Hippocampal formation (tissue), 2 donors: ENCODE results near the gene DUSP22.
"Not testable (repeated sequence)": the region's sequence is repeated elsewhere in the genome, so short reads cannot be mapped to it uniquely, and the experiment has no call there.

Experiments
- DNase-seq, 2 donors: peaks; one replicate each; lab custom pipeline; 2025; lab: John Stamatoyannopoulos, UW

DUSP22 gene

DNA sequence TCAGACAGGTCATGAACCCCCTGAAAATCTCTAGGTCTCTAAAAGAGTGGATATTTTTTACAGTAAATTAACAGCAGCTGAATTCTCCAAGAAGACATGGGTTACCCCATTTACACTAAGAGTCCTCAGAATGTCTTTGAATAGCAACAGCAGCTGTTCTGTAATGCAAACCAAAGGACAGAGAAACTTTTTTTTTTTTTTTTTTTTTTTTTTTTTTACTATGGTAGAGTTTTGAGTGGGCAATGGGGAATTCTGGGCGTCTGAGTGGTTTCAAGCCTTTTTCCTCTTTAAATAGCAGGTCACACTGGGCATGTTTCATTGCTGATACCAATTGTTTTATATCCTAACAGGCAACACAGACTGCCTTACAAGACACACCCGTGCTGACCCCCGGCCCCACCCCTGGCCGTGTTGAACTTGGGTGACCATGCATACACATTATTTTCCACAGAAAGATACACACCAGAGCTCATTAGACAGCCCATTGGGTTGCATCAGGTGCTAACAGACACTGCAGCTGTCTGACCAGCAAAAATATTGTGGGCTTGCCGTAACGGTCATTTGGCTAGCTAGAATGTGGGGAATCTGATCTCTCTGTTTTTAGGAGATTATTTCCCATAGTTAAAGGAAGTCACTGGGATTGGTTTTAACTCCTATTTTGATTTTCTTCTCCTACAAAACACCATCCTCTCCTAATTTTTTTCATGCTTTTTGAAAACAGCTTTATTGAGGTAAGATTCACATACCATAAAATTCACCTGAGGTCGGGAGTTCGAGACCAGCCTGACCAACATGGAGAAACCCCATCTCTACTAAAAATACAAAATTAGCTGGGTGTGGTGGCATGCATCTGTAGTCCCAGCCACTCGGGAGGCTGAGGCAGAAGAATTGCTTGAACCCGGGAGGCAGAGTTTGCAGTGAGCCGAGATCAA, 72.6 kb downstream of the DUSP22 start:
- no peak for DNase-seq

- no peak for DNase-seq
These were observed 73.5 kb downstream of the DUSP22 start for GRCh38 chr6:365835-366234.

GRCh38 chr6:366389-367297, 74.4 kb downstream of the DUSP22 start:
- DNase-seq, result no peak

- no peak for DNase-seq
These were observed 75.1 kb downstream of the DUSP22 start for GRCh38 chr6:367298-367794.

DNA sequence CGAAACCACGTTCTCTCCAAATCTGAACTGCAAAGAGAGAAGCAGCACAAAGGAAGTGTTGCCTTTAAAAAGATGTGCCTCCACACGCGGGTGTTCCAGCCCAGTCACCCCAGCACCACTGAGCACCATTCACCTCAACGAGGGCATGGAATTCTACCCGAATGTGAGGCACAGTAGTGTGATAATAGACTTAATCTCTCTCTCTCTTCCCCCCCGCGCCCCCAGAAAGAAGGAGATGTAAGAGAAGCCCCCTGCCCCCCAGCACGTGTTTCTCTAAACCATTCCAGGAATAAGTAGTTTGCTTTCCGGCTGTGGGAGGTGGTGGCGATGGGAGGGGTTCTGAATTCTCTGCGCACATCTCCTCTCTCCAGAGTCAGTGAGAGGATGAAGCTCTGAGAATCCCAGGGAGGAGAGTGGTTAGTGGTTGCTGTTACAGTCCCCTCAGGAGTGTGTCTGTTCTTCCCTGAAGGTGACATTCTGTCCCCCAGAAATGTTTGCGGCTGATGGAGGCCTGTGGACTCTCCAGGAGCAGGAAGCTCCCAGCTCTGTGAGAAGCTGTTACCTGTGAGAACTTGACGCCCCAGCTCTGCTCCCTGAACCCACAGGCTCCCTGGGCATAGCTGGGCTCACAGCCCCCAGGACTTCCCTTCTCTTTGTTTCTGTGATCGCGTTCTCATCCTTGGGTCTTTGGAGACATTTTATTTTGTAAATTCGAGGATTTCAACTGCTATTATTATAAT, 75.8 kb downstream of the DUSP22 start:
- no peak for DNase-seq

- no peak for DNase-seq
These were observed 77.5 kb downstream of the DUSP22 start for GRCh38 chr6:369559-370431.

DNA sequence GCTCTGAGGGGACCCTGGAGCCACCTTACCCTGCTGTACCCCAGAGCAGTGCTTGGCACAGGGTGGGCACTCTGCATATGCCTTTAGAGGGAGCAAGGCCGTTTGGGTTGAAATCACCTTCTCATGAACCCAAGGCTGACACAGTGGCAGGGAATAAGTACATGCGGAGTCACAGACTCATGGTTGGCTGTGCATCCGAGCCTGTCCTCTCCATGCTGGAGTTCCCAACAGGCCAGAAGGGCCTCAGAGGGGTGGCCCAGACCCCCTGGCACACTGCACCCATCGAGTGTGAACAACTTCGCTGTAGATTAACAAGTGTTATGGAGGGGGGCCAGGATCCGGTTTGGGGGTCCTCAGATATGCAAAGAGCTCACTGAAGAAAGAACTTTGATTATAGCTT, 78.3 kb downstream of the DUSP22 start:
- no peak for DNase-seq

GRCh38 chr6:371851-372250, 79.6 kb downstream of the DUSP22 start:
- not testable (repeated sequence) for DNase-seq

- no peak for DNase-seq
These were observed 80.1 kb downstream of the DUSP22 start for GRCh38 chr6:372336-372911.

DNA sequence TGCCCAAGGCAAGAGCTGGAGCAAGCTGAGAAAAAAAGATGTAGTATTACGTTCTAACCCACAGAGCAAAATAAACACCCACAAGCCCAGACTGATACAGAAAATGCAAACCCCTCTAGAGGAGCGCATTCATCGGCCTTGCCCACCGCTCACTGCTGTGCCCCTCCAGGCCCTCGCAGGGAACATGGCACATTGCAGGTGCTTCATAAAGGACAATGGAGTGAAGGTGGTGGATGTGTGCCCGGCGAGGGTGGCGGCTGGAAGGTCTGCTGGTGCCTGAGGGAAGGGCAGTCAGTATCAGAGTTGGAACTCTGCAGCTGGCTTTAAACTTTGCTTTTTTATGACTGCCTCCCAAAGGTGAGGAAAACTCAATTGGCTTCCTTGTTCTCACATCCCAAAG, 80.7 kb downstream of the DUSP22 start:
- no peak for DNase-seq

DNA sequence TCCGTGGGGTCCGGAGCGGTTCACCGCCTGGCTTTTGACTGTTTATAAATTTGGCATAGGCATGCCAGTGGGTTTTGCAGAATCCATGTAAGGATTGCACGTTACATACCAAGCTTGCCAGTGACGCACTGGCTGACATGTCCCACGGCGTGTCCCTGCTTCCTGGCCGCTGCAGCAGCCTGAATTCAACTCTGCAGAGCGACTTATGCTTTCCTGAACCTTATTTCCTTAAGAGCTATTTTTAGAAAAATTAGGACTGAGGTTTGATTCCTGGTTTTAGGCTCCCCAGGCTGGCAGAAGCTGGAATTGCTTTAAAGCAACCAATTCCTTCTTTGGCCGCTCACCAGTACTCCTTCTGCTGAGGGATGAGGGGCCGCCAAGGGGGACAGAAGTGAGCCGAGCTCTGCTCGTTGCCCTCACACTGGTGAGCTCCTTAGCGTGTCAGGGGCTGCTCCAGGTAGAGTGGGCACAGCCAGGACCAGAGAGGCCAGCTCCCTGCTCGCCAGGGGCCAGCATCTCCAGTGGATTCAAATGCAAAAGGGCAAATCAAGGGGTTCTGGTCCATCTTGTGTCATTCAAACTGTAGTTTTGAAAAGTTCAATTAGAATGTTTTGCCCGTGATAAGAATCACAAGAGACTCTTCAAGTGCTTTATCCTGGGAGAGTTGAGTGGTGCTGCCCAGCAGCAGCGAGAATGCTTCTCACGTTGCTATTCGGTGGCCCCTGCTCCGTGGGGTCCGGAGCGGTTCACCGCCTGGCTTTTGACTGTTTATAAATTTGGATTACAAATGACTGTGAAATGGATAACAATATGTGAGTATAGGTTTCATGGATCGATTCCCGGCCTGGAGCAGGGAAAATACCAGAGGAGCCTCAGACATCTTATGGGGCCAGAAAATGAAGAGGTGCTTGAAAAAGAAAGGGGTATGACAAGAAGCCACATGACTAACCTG, 81.8 kb downstream of the DUSP22 start:
- no peak for DNase-seq

GRCh38 chr6:374956-375355, 82.7 kb downstream of the DUSP22 start:
- no peak for DNase-seq

DNA sequence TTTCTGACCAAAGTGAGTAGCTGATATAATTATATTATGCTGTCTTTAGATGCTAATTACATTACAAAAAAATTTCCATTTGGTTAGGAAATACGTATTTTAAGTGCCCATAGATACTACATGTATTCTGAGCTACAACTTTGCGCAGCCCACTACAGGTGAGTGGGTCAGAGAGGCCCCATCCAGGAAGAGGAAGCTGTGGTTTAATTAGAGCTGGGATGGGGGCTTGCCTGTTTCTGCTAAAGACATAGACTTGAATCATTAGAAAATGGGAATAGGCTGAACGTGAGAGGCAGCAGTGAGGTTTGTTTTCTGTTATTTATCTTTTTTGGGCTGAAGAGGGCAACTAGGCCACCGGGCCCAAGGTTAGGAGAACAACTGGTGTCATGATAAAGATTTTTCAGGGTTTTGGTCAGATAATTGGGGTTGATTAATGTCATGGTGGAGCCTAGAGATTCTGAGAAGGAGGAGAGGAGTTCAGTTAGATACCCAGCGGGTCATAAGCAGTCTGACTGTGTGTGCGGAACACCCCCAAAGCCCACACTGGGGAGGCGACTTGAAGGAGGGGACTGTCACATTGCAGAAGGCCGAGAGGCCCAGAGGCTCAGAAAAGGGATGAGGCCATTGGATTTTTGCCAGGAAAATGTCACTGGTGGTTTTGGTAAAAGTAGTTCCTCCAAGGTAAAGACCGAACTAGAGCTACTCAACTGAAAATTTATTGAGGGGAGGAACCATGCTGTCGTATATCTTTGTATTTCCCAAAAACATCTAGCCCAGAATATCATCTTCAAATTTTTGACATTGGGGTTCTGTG, 84.7 kb downstream of the DUSP22 start:
- DNase-seq, result no peak

GRCh38 chr6:377641-378020, 85.3 kb downstream of the DUSP22 start:
- DNase-seq, result not testable (repeated sequence)

- DNase-seq, result no peak
These were observed 86.0 kb downstream of the DUSP22 start for GRCh38 chr6:378090-378957.

DNA sequence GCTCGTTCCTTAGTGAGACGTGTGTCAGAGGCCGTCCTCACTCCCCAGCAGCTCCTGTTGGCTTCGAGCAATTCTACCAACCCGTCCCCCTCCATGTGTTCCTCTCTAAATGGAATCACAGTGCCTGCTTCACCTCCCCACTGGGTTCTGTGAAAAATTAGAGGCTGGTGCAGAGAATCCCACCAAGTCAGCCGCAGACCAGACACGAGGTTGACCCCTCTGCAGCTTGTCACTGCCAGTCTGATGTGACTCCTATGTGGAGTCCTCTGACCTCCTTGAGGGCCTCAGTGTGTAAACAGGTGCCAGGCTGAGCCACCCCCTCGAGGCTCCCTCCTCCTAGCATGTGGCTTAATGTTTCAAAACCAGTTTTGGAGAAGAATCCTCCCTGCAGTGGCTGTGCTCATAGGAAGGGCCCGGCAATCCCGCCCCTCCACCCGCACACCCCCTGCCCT, 86.7 kb downstream of the DUSP22 start:
- DNase-seq, result no peak

DNA sequence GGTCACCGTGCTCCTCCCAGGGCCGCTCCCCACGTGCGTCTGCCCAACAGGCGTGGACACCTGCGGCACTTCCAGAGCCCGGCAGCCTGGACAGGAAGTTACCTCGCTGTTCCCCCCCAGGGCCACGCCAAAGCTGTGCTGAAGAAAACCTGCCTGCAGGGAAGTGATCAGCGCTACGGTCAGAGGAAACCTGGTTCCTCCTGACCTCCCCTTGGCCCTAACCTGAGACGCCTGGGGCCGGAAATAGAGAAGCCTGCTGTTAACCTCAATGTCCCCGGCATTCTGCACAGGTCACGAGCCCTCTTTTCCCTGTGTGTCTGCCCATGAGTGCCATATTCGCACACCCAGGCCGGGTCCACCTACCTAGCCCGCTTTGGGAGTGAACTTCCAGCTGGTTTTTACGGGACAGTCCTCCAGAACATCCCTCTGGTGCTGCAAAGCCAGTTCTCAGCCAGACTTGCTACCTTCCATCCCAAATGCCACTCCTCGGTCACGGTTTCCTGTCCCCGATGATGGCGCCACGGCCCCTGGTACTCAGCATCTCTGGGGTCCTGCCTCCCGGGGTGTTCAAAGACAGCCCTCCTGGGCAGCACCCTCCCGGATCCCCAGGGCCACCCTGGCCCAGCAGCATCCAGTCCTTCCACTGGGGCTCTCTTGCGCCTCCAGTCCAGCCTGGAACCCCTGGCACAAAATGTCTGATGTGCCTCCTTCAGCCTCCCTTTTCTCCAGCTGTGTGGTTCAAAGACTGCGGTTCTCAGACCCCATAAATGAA, 87.3 kb downstream of the DUSP22 start:
- no peak for DNase-seq
